SU-DHL-6 (cell line): ENCODE measurements around the gene BRI3BP.

Experiments used
- H2AFZ ChIP-seq: fragments of 200-600 bp; sonication (generic); 2 replicates; pipeline ENCODE4 v1.6.1; 2014; ENCODE audit warnings: low read depth, mild to moderate bottlenecking, moderate library complexity, mixed read lengths, antibody characterized with exemption, low read length; ENCODE audit not compliant: severe bottlenecking
- H3F3A ChIP-seq: fragments of 200-600 bp; shearing (Covaris generic); 2 replicates; pipeline ENCODE4 v1.6.0; 2016; ENCODE audit warnings: antibody characterized with exemption, mild to moderate bottlenecking; ENCODE audit not compliant: insufficient read depth
- H3K27ac ChIP-seq: fragments of 200-600 bp; sonication (generic); 2 replicates; pipeline ENCODE4 v1.5.1; 2016; ENCODE audit warnings: low read depth, mild to moderate bottlenecking, low read length, moderate library complexity, mixed read lengths
- H3K27me3 ChIP-seq: fragments of 200-600 bp; sonication (generic), shearing (Covaris generic); 2 replicates; pipeline ENCODE4 v1.6.0; 2014; ENCODE audit warnings: mild to moderate bottlenecking, low read length
- H3K36me3 ChIP-seq: fragments of 200-600 bp; sonication (generic); 2 replicates; pipeline ENCODE4 v1.6.1; 2014; ENCODE audit warnings: mild to moderate bottlenecking, low read length, mixed read lengths
- H3K4me2 ChIP-seq: fragments of 300-600, 200-600 bp; shearing (Covaris generic), sonication (generic); 2 replicates; pipeline ENCODE4 v1.6.0; 2014; ENCODE audit warnings: low read length, low read depth, mild to moderate bottlenecking; ENCODE audit not compliant: poor library complexity, severe bottlenecking
- H3K4me3 ChIP-seq: fragments of 200-600 bp; sonication (generic); 2 replicates; pipeline ENCODE4 v1.5.1; 2014; ENCODE audit warnings: antibody characterized with exemption, low read length, mild to moderate bottlenecking, mixed read lengths; ENCODE audit not compliant: insufficient read depth, poor library complexity, severe bottlenecking
- H3K79me2 ChIP-seq: fragments of 200-600 bp; sonication (generic); 2 replicates; pipeline ENCODE4 v1.6.1; 2014; ENCODE audit warnings: mild to moderate bottlenecking, low read length, moderate library complexity; ENCODE audit not compliant: insufficient read depth
- H3K9ac ChIP-seq: fragments of 200-600 bp; sonication (generic); 2 replicates; pipeline ENCODE4 v1.7.0; 2014; ENCODE audit warnings: mild to moderate bottlenecking, low read length
- H3K9me2 ChIP-seq: fragments of 200-600 bp; sonication (generic); replicated peaks from 2 replicates; pipeline ENCODE4 v1.6.1; 2014; ENCODE audit warnings: low read length; ENCODE audit not compliant: insufficient read depth
- H3K9me3 ChIP-seq: fragments of 200-600 bp; sonication (generic); 2 replicates; pipeline ENCODE4 v1.6.1; 2014; ENCODE audit warnings: low read length, mixed read lengths; ENCODE audit not compliant: insufficient read depth
- H4K20me1 ChIP-seq: fragments of 200-600 bp; sonication (generic); 2 replicates; pipeline ENCODE4 v1.6.1; 2014; ENCODE audit warnings: low read depth, mild to moderate bottlenecking, antibody characterized with exemption, low read length, moderate library complexity, mixed read lengths
- CTCF ChIP-seq: fragments of 200-600 bp; sonication (generic); IDR thresholded peaks from one replicate; pipeline ENCODE4 v1.5.1; 2017; ENCODE audit warnings: antibody characterized with exemption, mild to moderate bottlenecking, low read length, moderate library complexity; ENCODE audit not compliant: insufficient read depth, poor library complexity, severe bottlenecking
- EZH2phosphoT487 ChIP-seq: fragments of 200-600 bp; sonication (generic), shearing (Covaris generic); conservative IDR thresholded peaks from 2 replicates; pipeline ENCODE4 v1.6.1; 2018; ENCODE audit warnings: mild to moderate bottlenecking, antibody characterized with exemption, low read length, moderate library complexity, mixed read lengths

Gene BRI3BP

GRCh38 chr12:125023065-125023464 lies 29.6 kb downstream of the BRI3BP start:
- TF ChIP-seq CTCF = no peak
- TF ChIP-seq EZH2phosphoT487 = no peak
- no peaks in the 10 kb centered on the region for H4K20me1 ChIP-seq
- H3K79me2 ChIP-seq = peaks cover 27% of the 10 kb centered on the region; the same call in 1 of the 2 replicates
- H3K36me3 ChIP-seq = peaks cover 24% of the 10 kb centered on the region
- H3K4me2 ChIP-seq = no peak overlapping the region
- no peaks in the 10 kb centered on the region for H3K9me2 ChIP-seq
- no peak overlapping the region for H3K4me3 ChIP-seq
- no peak overlapping the region for H3K27ac ChIP-seq
- no peak overlapping the region for H2AFZ ChIP-seq
- H3K27me3 ChIP-seq = no peaks in the 10 kb centered on the region
- peaks cover 3% of the 10 kb centered on the region for H3F3A ChIP-seq
- no peak overlapping the region for H3K9ac ChIP-seq
- no peaks in the 10 kb centered on the region for H3K9me3 ChIP-seq

GRCh38 chr12:125024949-125025563 lies 31.6 kb downstream of the BRI3BP start:
- Histone ChIP-seq H4K20me1 (no peaks in the 10 kb centered on the region), H3K4me2 (no peak overlapping the region), H3F3A (peaks cover 9% of the 10 kb centered on the region), H3K4me3 (no peak overlapping the region), H3K9ac (no peak overlapping the region), H3K27ac (no peak overlapping the region), H3K9me3 (no peaks in the 10 kb centered on the region), H2AFZ (no peak overlapping the region), H3K9me2 (no peaks in the 10 kb centered on the region), H3K36me3 (peaks cover 25% of the 10 kb centered on the region), H3K79me2 (peaks cover 18% of the 10 kb centered on the region), H3K27me3 (no peaks in the 10 kb centered on the region)
- no peak for TF ChIP-seq EZH2phosphoT487
- no peak for TF ChIP-seq CTCF

GRCh38 chr12:125025606-125026235 lies 32.3 kb downstream of the BRI3BP start:
- peaks cover 12% of the 10 kb centered on the region for H3K79me2 ChIP-seq
- H3K27ac ChIP-seq = no peak overlapping the region
- H2AFZ ChIP-seq = no peak overlapping the region
- no peak overlapping the region for H3K9ac ChIP-seq
- no peaks in the 10 kb centered on the region for H3K9me3 ChIP-seq
- H3K27me3 ChIP-seq = no peaks in the 10 kb centered on the region
- H4K20me1 ChIP-seq = no peaks in the 10 kb centered on the region
- no peak overlapping the region for H3K4me3 ChIP-seq
- H3K9me2 ChIP-seq = no peaks in the 10 kb centered on the region
- H3F3A ChIP-seq = peaks cover 13% of the 10 kb centered on the region
- no peak overlapping the region for H3K4me2 ChIP-seq
- no peak for TF ChIP-seq CTCF
- TF ChIP-seq EZH2phosphoT487 = no peak
- peaks cover 32% of the 10 kb centered on the region for H3K36me3 ChIP-seq
